HG03045 (cell line): ENCODE results near the gene MCAT.

Experiments
- ATAC-seq: cut with Tn5 transposase; IDR thresholded peaks from one replicate; pipeline ENCODE4 v1.9.1; 2021; ENCODE audit warnings: mild to moderate bottlenecking, moderate library complexity; ENCODE audit not compliant: unreplicated experiment

The MCAT gene, protein sequence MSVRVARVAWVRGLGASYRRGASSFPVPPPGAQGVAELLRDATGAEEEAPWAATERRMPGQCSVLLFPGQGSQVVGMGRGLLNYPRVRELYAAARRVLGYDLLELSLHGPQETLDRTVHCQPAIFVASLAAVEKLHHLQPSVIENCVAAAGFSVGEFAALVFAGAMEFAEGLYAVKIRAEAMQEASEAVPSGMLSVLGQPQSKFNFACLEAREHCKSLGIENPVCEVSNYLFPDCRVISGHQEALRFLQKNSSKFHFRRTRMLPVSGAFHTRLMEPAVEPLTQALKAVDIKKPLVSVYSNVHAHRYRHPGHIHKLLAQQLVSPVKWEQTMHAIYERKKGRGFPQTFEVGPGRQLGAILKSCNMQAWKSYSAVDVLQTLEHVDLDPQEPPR

DNA sequence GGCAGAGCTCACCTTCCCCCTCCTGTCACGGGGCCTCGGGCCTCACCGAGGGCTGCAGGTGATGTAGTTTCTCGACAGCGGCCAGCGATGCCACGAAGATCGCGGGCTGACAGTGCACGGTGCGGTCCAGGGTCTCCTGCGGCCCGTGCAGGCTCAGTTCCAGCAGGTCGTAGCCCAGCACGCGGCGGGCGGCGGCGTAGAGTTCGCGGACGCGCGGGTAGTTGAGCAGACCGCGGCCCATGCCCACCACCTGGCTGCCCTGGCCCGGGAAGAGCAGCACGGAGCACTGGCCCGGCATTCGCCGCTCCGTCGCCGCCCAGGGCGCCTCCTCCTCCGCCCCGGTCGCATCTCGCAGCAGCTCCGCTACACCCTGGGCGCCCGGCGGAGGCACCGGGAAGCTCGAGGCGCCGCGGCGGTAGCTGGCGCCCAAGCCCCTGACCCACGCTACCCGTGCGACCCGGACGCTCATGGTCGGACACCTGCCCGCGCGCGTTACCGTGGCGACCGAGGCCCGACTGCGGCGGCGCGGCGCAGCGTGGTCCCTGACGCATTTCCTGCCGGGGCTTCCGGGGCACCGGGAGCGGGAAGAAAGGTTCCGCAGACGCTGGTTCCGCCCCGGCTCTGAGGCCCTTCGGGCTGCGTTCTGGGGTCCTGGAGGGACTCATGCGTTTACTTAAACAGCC is at the start of gene MCAT:
TSS of gene MCAT (minus strand) at position 519 of the 683 bp plus-strand sequence. CDS start at position 469, 50 bp downstream.
- peak; percentile 75 for ATAC-seq

DNA sequence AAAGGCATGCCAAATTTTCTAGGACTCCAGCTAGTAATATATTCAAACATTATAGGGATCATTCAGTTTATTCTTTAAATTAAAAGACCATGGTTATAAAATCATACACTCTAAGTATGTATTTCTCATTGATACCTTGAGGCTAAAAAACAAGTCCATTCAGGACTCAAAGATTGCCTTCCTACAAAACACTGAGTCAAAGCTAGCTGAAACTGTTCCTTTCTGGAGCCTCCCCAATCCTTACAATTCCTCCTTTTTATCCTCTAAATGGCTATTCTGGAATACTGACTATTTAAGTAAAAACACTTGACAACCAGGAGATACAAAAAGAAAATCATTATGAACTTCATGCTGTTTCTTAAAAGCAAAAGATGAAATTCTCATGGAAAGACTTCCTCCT is 48.6 kb upstream of the MCAT start:
- ATAC-seq: no peak

DNA sequence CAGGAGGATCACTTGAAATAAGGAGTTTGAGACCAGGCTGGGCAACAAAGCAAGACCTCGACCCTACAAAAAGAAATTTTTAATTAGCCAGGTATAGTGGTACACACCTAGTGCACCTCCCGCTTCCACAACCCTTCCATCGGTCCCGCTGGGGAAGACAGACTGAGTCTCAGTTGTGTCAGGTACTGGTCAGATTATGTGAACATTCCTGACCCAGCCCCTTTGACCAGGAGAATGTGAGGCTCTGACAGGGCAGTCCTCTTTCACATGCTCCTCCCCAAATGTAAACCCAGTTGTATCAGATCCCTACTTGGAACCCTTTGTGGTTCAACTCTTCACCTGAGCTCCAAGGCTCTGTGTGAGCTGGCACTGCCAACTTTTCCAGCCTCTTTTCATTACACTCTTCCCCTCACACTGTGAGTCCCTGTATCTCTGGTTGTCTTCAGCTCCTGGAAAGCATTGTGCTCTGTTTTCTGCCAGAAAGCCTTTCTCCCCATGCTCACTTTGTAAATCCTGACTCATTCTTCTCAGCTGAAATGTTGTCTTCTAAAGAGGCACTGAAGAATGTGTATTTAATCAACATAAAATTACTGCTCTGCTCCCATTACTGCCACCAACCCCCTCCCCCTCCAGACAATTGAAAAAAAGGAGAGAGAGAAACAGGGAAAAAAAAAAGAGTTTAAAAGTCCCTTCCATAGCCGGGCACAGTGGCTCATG is 45.8 kb upstream of the MCAT start:
- no peak for ATAC-seq

DNA sequence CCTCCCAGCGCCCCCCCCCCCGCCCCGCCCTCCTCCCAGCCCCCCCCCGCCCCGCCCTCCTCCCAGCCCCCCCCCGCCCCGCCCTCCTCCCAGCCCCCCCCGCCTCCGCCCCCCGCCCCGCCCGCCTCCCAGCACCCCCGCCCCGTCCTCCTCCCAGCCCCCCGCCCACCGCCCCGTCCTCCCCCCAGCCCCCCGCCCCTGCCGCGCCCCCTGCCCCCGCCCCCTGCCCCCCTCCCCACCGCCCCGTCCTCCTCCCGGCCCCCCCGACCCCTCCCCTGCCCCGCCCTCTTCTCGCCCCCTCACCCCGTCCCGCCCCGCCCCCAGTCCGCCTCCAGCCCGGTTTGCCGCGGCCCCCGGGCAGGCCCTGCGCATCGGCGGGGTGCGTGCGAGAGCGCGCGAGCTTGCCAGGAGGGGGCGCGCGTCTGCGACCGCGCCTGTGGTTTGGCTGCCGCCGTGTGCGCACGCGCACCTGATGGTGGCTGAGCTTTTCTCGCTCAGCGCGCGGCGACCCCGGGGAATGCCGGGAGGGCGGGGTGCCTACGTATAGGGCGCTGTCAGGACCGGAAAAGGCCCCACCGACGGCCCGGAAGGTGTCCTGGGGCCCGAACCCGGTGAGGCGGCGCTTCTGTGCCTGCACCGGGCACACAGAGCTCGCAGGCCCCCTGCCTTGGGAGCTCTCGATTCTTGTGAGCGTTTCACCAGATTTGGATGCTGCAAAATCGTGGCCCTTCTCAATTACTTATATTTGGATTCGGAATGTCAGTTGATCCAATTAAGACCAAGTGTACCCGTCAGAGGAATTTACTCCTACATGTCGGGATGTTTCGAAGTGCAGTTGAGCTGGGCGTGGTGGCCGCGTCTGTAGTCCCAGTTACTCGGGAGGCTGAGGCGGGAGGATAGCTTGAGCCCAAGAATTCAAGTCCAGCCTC is 44.2 kb upstream of the MCAT start:
- peak; percentile 81 for ATAC-seq

DNA sequence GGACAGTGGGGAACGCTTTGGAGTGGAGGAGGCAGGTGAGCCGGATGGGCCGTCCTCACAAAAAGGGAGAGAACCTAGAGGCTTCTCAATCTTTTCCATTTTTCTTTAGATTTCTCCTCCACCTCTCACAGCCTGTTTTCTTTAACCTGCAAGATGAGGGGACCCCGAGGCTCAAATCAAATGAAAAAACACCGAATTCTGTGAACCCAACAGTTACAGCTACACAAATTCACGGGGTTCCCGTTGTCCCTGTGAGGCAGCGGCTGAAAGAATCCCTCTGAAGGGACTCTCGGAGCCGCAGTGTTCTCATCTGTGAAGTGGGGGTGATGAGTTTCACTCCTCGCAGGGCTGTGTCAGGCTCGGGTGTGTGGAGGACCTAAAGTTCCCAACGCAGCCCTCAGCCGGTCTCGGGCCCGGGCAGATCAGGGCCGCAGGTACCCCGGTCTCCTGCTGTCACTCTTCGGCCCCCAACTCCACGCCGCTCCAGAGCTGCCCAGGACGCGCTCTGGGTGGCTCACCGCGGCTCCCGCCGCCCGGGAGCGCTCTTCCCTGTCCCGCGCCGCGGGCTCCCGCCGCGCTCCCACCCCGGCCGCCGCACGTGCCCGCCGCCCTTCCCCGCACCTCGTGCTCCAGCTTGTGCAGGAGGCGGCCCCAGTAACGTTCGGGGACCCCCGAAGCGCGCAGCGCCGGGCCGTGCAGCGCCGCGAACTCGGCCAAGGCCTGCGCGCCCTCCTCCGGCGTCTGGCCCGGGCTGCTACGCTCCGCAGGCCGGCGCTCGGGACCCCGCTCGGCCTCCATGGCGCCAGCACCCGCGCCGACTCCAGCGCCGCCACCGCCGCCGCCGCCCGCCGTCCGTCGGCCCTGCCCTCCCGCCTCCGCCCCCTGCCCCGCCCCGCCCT is 43.3 kb upstream of the MCAT start, which contains the start of gene TTLL12:
TSS of gene TTLL12 (minus strand) at position 863 of the 899 bp plus-strand sequence. CDS start at position 798, 65 bp downstream.
- ATAC-seq: peak; percentile 52

DNA sequence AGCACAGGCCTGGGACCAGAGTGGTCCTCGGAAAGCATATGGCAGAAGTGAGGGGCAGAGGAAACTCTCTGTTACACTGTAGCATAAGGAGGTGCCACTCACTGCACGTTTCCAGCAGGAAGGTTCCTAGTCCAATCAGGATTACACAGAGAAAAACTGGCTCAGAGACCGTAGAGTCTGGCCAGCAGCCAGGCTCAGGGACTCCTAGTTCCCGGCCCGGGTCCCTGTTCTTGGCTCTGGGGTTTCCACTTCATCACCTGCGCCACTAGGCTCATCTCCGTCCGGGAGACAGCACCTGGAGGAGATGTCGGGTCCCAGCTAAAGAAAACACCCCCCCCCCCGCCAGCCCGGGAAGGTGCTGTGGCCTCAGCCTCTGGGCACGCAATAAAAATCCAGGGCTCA is 42.7 kb upstream of the MCAT start:
- ATAC-seq: no peak

DNA sequence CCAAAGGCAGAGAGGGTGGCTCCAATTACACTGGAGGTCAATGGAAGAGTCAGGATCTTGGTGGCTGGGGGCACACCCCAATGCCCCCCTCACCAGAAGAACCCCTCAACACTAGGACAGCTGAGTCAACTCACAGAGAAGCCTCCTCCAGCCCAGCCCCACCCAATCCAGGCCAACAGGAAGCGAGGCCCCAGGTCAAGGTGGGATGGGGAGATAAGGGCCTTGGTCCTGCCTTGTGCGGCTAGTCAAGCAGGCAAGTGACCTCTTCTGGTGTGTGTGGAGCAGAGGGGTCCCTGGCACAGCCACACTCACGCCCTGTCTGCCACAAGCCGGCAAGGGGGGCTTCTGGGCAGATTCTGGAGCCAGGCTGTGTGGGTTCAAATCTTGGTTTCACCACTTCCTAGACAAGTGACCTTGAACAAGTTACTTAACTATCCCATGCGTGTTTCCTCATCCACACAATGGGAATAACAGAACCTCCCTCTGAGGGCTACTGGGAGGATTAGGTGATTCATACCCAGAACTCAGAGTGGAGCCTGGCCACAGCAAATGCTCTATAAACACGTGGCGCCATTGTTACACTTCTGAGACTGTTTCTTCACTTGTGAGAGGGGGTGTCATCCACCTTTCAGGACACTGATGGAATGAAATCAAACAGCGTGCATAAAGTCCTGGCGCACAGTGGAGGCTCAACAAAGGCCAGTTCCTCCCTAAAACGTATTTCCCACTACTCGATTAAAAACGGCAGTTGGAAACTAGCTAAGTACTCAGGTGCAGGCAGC is 40.5 kb upstream of the MCAT start:
- ATAC-seq: no peak

DNA sequence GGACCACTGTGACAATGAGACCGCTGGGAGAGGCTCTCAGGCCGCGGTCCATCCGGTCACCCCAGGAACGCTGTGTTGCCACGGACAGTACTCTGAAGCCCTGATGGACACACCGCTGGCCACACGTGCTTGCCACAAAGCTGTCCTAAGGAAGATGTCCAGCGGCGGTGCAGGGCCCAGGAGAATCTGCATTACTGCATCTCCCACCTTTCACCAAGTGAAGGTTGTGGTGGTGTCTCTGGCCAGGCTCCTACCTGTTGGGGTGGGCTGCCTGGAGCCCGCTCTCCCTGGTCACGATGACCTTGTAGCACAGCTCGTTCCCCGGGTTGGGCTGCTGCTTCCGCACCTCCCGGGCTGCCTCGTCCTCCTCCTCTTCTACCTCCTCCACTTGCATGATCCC is 39.5 kb upstream of the MCAT start:
- no peak for ATAC-seq

DNA sequence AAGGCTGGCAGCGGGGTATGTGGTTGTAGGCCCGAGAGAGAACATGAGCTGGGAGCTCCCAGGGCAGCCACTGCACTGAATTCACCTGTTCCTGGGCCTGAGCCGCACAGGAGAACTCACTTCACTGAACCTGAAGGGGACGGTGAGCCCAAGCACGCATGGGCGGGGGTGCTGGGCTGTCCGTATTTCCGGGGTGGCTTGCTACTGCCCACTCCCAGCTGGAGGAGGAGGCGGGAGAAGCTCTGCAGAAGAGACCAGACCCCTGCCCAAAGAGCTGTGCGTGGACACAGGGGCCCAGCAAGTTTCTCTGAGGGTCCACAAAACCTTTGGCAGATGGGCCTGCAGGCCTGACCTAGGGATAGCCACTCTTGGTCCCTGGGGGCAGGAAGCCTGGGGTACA is 38.9 kb upstream of the MCAT start:
- no peak for ATAC-seq

DNA sequence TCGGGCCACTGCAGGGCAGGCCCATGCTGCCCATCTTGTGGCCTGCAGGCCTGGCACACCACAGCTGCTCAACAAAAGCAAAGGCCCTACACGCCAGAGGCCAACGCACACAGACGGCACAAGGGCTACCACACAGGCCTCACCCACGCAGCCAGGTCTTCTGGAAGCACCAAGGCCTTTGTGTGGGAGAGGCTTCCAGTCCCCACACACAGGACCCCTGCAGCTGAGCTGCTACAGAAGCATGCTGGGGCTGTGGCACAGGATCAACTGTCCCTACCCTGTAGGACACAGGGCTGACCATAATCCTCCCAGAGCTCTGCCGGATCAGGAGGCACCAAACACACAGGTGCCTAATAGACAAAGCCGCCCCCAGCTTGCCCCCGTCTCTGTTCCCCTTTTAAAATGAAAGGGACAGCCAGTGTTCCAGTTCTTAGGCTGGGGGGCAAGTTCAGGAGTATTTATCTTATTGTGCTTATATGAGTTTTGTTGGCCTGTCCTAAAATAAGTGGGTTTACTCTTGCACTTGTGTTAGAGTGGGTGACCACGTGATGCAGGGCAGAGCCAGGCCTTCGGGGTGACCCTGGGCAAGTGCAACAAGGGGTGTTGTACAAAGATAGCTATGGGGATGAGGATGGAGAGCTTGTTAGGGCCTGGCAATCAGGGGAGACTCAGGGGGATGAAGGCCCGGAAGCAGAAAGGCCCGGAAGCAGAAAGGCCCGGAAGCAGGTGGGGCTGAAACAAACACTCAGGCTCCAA is 38.3 kb upstream of the MCAT start:
- no peak for ATAC-seq

DNA sequence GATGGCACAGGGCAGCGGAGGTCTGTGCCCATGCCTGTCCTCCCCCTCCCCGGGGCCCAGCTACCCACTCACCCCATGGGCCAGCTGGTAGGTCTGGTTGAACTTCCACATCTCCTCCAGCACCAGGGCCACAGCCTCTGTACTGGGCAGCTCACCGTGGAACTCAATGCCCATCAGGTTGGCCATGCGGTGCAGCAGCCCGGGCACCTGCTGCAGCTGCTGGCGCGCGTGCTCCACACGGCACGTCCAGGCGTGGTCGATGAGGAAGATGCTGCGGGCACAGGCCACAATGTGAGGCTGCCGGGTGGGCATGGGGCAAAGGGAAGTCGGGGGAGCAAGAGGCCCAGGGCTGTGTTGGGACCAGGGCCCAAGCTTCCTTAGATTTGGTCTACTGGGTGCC is 37.5 kb upstream of the MCAT start:
- no peak for ATAC-seq

DNA sequence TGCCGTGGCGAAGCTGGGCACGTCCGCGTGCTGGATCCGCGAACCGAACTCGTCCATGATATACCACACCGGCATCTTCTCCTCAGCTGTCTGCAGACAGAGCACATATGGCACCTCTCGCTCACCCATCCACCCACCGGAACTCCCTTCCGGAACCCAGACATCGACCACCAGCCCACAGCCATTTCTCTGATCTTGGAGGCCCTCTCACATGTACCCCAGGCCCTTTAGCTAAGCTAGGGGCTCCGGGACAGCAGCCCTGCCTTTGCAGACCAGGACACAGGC is 36.7 kb upstream of the MCAT start:
- no peak for ATAC-seq

DNA sequence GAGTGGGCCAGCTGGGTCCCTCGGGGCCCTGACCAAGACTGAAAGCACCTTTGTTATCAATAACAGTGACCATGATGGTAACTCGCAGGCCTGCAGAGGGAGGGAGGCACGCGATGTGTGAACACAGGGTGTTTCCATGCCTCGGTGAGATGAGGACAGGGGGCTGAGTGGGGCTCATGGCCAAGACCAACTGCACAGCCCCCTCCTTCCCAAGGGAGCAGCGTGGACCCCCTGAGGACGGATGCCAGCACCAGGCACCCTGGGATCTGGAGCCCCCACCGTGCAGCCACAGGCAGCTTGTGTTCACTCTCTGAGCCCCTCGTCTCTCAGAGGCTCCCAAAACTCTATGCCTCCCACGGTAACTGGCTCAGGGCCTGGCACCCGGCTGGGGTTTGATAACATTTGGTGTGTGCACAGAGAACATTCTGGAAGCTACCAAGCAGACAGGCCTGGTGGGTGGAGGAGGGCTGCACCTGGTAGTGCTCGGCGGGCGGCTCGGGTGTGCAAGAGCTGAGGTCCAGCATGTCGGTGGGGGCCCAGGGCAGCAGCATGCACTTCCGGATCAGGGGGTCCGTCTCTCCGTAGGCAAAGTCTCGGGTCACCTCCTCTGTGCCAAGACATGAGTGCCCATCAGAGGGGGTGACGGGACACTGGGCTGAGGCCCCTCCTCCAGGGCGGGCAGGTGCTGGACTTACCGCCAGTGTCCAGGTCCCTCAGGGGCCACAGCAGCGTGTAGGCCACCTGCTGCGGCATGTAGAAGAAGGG is 36.1 kb upstream of the MCAT start:
- ATAC-seq: no peak

DNA sequence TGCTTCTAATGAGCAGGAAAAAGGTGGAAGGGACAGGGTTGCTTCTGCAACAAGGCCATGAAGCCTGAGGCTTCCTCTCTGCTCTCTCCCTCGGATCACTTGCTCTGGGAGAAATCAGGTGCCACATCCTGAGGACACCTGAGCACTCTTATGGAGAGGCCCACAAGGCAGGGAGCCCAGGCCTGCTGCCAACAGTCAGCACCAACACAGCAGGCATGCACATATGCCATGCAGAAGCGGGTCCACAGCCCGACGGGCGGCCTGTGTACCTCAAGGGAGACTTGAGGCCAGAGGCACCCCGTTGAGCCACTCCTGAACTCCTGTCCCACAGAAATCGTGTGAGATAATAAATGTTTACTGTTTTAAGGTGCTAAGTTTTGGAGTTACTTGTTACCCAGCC is 34.3 kb upstream of the MCAT start:
- no peak for ATAC-seq

DNA sequence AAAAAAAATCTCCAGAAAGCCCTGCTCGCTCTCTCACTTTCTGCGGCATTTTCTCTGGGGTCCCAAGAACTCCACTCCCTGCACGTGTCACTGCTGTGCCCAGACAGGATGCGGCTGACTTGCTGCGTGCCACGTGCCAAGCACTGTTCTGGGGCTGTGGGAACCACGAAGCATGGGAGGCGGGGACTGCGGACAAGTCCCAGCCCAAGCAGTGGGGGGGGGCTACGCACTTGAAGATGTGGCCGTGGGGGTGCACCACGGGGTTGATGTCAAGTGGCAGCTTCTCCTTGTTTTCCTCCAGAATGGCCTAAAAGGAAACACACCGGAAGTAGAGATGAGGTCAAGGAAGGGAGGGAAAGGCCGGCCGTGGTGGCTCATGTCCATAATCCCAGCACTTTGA is 32.9 kb upstream of the MCAT start:
- no peak for ATAC-seq

DNA sequence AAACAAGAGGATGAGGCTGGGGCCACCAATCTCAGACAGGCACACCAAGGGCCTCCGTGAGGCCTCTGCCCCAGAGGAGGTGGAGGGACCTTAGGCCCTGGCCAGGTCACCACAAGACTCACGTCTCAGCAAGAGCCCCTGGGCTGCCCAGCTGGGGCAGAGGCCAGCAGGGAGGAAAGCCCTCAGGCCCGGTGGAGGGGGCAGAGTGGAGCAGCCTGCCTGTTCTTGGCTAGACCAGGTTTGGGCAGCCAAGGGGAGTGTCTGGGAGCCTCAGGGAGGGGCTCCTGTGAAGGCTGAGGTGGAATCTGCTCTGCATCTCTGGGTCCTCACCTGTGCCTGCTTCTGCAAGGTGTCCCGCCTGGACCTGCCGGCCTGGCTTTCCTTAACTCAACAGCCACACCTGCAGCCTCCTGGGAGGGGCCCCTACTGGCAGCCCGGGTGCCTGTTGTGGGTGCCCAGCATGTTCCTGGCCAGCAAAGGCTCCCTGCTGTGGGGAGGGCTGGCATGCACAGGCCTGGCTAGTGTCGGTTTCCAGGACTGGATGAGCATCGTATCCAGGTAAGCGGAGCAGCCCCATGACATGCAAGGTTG is 31.8 kb upstream of the MCAT start:
- no peak for ATAC-seq
